Kidney (tissue), 14 donors: ENCODE results near the gene CCDC85C. TPM values are rescaled to one million over a fixed set of nuclear protein-coding genes. Genes with fewer than 3 reads are reported as not detected.

ENCODE experiments used
- DNase-seq, 5 donors: peaks; one replicate each; pipeline ENCODE4 v3.0.0-alpha.2; 2013 to 2020
- FAIRE-seq: peaks from 2 replicates; lab custom pipeline; 2012; peaks lifted over from hg19 to GRCh38; lab: Jason Lieb, UNC
- H3K27ac ChIP-seq, 2 donors: one replicate each; pipeline ENCODE4 v1.7.0; 2013; ENCODE audit warnings: low read depth in 2 of 2, low read length in 2 of 2, inconsistent platforms in 1 of 2
- H3K27me3 ChIP-seq: one replicate; pipeline ENCODE4 v1.7.1; 2013; ENCODE audit warnings: low read length, inconsistent platforms; ENCODE audit not compliant: control insufficient read depth, insufficient read depth
- H3K36me3 ChIP-seq, 3 donors: one replicate each; pipeline versions ENCODE4 v1.7.0 to v1.7.1; 2013; ENCODE audit warnings: low read length in 3 of 3, control low read depth in 1 of 3, inconsistent platforms in 1 of 3; ENCODE audit not compliant: insufficient read depth in 3 of 3, control insufficient read depth in 2 of 3
- H3K4me1 ChIP-seq, 3 donors: one replicate each; pipeline versions ENCODE4 v1.7.0 to v1.7.1; 2013; ENCODE audit warnings: low read length in 3 of 3, inconsistent platforms in 1 of 3, low read depth in 1 of 3; ENCODE audit not compliant: control insufficient read depth in 2 of 3, insufficient read depth in 2 of 3
- H3K4me3 ChIP-seq, 3 donors: one replicate each; pipeline versions ENCODE4 v1.7.0 to v1.8.1; 2013; ENCODE audit warnings: low read length in 3 of 3, control low read depth in 1 of 3, inconsistent platforms in 1 of 3
- H3K9ac ChIP-seq, 3 donors: one replicate each; pipeline versions ENCODE4 v1.7.0 to v1.7.1; 2013; ENCODE audit warnings: low read length in 3 of 3, control low read depth in 1 of 3, inconsistent platforms in 1 of 3
- H3K9me3 ChIP-seq, 3 donors: one replicate each; pipeline versions ENCODE4 v1.7.0 to v1.7.1; 2013; ENCODE audit warnings: low read length in 3 of 3, control low read depth in 1 of 3, inconsistent platforms in 1 of 3; ENCODE audit not compliant: control insufficient read depth in 2 of 3, insufficient read depth in 1 of 3
- CTCF ChIP-seq: IDR thresholded peaks from 3 replicates; pipeline ENCODE4 v1.5.1; 2012; ENCODE audit warnings: mild to moderate bottlenecking, moderate library complexity, borderline replicate concordance; ENCODE audit not compliant: insufficient read depth; ENCODE audit errors: extremely low read depth
- intact Hi-C: fragments of 100-400 bp; cut with DNase I; formaldehyde crosslinking; loops from one replicate; pipeline ENCODE4 v1.11.1; 2022
- polyA plus RNA-seq: library from polyadenylated mRNA; stranded (reverse); fragments of 350-450 nt; fragmentation: Illumina TruSeq; extraction: RNeasy Lipid Tissue Mini Kit (QIAGEN cat#74804); gene quantifications from one replicate; pipeline ENCODE4 v1.2.3, GENCODE V29; 2014; ENCODE audit warnings: low read depth, low replicate concordance; ENCODE audit not compliant: insufficient read depth
- total RNA-seq: library from RNA; stranded (reverse); fragmentation: NEBNext Ultra II Directional; extraction: Animal tissue kit (Norgen Biotek cat#: 25700); gene quantifications from one replicate; pipeline ENCODE4 v1.2.1, GENCODE V29; 2021
- donor health status: control.
- donor health status: control.
- donor health status: control.
- donor health status: control.
- donor health status: control.
- donor health status: DM: yes; HTN: yes; CAD: no.
- donor health status: Normal renal cell carcinoma (clear cell type).

The CCDC85C gene
- total and polyA plus RNA-seq, 2 donors from 2014 or later = 14.7 to 21.4 TPM

DNA sequence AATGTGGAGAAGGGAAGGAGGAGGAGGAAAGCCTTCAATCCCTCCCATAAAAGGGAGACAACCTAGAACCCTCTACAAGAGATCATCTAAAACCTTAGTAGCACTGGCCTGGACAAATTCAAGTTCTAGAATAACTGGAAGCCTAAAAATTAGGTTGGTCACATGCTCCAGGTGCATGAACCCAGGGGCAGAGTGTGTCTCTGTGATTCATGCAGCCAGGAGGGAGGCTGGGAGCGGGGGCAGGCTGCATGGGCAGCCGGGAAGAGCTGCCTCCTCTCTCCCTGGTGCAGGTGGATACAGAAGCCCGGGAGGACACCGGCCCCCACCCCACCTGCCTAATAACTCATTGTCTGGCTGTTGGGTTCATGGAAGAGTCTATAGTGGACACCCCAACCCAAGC lies 38.6 kb downstream of the CCDC85C start:
- no peak for FAIRE-seq
- H3K27ac ChIP-seq = peak overlapping the region in 1 of 2 donors; percentile 51
- intact Hi-C loops = no loop called here

DNA sequence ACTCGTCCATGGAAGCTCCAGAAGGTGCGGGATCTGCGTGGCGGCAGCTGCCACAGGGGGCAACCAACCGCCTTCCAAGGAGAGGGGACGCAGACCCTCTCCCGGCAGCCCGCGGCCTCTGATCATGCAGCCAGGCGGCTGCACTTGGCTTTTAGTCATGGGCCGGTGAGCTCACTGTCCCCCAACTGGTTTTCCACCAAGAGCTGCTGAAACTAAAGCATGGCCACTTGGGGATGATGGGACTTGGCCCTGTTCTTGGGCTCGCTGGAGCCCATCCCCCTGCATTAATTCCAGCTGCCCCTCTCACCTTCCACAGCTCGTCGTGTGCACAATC lies 39.1 kb downstream of the CCDC85C start:
- DNase-seq = peak in 1 of 5 donors; percentile 46

More for the DNA sequence above, 38.6 kb downstream of the CCDC85C start:
- Histone ChIP-seq H3K9ac (peak overlapping the region in 1 of 3 donors; percentile 5), H3K4me3 (no peak overlapping the region), H3K36me3 (no peaks in the 10 kb centered on the region), H3K27me3 (no peaks in the 10 kb centered on the region), H3K4me1 (peaks cover 9 to 70% (median 58%) of the 10 kb centered on the region in 3 donors), H3K9me3 (no peaks in the 10 kb centered on the region)
- no peak for DNase-seq
- no peak for TF ChIP-seq CTCF

DNA sequence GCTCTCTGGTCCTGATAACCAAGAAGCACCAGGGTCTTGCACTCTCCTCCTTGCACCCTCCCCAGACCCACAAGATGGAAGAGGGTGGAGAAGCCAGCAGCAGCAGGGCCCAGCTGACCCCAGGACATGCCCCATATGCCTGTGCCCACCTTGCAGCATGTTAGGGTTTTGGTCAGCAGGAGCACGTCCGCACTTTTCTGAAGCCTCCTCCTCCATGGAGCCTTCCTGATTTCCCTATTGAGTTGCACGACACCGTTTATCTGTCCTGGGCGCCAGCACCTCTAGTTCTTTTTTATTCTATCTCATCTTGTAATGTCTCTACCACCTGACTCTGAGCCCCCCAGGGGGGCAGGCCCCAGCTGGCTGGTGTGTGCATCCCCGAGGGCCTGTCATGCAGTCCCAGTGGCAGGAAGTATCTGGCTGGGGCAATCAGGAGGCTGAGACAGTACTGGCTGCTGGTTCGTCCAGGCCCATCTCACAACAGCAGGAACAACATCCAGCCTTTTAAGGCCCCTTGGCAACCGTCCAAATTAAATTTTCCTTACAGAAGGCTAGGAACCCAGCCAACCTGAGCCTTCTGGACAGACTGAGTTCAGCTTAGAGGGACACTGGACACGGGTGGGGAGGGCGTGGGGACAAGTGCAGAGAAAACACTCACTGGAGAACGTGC lies 39.6 kb downstream of the CCDC85C start:
- peak in 4 of 5 donors; percentile 57 to 94 (median 85) for DNase-seq
- H3K36me3 ChIP-seq = no peaks in the 10 kb centered on the region
- H3K9ac ChIP-seq = no peak overlapping the region
- H3K27me3 ChIP-seq = no peaks in the 10 kb centered on the region
- FAIRE-seq = no peak
- intact Hi-C loops = no loop called here
- peak overlapping the region in 1 of 2 donors; percentile 9 for H3K27ac ChIP-seq
- peaks cover 9 to 62% (median 60%) of the 10 kb centered on the region in 3 donors for H3K4me1 ChIP-seq
- H3K9me3 ChIP-seq = no peaks in the 10 kb centered on the region
- no peak overlapping the region for H3K4me3 ChIP-seq
- TF ChIP-seq CTCF = no peak

More for the DNA sequence above, 39.1 kb downstream of the CCDC85C start:
- Histone ChIP-seq H3K27me3 (no peaks in the 10 kb centered on the region), H3K27ac (peak overlapping the region in 1 of 2 donors; percentile 51), H3K9me3 (no peaks in the 10 kb centered on the region), H3K4me1 (peaks cover 9 to 65% (median 60%) of the 10 kb centered on the region in 3 donors), H3K4me3 (no peak overlapping the region), H3K9ac (no peak overlapping the region), H3K36me3 (no peaks in the 10 kb centered on the region)
- no peak for TF ChIP-seq CTCF
- FAIRE-seq = no peak
- intact Hi-C loops = no loop called here

DNA sequence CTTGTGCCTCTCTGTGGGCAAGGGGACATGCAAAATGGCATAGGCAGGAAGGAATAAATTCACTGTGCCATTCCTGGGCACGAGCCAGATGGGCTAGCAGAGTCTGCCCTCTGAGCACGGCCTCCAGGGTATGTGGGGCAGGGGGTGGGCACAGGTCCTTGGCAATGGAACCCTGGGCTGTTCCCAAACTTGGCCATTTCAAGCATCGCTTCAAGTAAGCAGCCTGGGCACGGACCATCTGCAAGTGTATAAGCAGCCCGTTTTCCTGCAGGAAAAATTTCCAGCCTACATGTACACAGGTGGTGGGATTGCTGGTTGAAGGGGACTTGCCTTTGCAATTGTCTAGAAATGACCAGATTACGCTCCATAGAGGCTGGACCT lies 40.3 kb downstream of the CCDC85C start:
- Histone ChIP-seq H3K9ac (no peak overlapping the region), H3K4me1 (peaks cover 9 to 57% (median 56%) of the 10 kb centered on the region in 3 donors), H3K4me3 (no peak overlapping the region), H3K36me3 (no peaks in the 10 kb centered on the region), H3K27me3 (no peaks in the 10 kb centered on the region), H3K27ac (no peak overlapping the region), H3K9me3 (no peaks in the 10 kb centered on the region)
- FAIRE-seq = no peak
- intact Hi-C loops = no loop called here
- no peak for DNase-seq
- no peak for TF ChIP-seq CTCF
